ENCODE results near the gene KCNT1.

- TF ChIP-seq CTCF (IDR thresholded peaks at IDR 0.05; ENCODE audit: low read depth, low read length) (no peak), EZH2phosphoT487 (IDR thresholded peaks at IDR 0.05; ENCODE audit: low read depth) (no peak)
Observed at GRCh38 chr9:135775911-135776310, 73.9 kb downstream of the KCNT1 start.

Data from OCI-LY3 (cell line).